NCI-H1105 (cell line): ENCODE data around the gene ELMOD1.

Source experiments
- DNase-seq: peaks from one replicate; lab custom pipeline; 2025; lab: John Stamatoyannopoulos, UW

Gene ELMOD1

GRCh38 chr11:107646783-107647182, 55.8 kb downstream of the ELMOD1 start:
- DNase-seq: no peak

DNA sequence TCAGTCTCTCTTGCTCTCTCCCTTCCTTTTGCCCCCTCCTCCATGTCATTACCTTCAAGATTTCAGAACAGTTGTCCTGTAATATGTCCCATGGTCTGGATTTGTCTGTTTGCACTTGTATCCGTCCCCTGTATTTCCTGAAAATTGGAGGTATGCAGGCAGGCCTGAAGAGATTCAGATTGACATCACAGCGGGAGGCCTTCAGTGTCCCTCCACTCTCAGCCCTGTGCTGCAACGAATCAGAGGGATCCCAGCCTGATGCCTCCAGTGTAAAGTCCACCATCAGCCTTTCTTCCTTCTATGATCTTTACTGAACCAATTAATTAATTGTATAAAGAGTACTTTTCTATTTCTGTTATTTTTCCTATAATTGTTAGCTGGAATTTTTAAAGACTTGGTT, 57.3 kb downstream of the ELMOD1 start:
- DNase-seq: no peak

DNA sequence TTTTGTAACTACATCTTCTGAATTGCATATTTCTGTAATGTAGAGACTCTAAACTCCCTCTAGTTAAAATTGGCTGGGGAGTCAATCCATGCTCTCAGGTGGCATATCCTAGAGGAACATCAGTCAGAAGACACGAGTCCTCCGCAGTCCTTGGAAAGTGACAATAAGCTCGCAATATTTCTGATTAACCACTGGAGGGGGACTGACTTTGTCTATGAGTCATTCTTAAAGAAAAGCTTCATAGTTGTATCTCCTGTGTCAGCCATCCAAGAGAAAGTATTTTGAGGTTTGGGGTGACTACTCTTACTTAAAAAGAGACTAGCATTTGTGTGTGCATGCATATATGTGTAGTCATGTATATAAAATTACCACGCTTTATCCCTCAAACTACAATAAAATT, 60.7 kb downstream of the ELMOD1 start:
- no peak for DNase-seq

GRCh38 chr11:107653076-107653475, 62.1 kb downstream of the ELMOD1 start:
- DNase-seq: no peak

GRCh38 chr11:107655602-107656001, 64.7 kb downstream of the ELMOD1 start:
- no peak for DNase-seq

GRCh38 chr11:107659310-107659709, 68.4 kb downstream of the ELMOD1 start:
- DNase-seq: no peak

DNA sequence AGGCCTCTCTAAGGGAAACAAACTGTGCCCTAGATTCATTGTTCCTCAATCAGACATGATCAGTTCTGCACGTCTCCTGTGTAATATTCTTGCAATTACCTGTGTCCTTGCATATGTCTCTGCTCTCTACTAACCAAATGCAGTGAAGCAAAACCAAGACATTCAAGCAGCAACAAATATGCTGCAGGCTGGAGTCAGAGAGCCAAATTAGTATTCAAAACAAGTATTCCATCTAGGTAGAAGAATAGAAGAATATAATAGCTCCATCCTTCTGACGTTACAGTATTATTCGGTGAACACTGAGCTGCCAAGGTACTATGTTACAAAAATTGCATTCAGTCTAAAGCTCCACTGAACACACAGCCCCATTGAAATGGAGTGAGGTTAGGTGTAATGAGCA, 69.1 kb downstream of the ELMOD1 start:
- no peak for DNase-seq

- no peak for DNase-seq
Measured at GRCh38 chr11:107661656-107662055, 70.7 kb downstream of the ELMOD1 start.

DNA sequence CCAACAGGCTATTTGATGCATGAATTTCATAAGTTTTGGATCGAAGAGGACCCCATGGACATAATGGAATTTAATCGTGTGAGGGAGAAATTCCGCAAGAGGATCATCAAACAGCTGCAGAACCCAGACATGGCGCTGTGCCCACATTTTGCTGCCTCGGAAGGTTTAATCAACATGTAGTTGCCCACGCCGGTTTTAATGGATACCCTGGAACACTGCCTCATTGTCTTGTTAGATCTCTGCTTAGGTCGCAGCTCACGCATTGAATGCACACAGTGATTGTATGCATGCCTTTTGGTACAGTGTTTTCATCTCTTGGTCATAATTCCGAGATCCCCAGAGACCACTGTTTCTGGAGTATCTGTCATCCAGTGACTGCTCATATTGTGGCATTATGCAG, 74.1 kb downstream of the ELMOD1 start:
- DNase-seq: peak; percentile 55

DNA sequence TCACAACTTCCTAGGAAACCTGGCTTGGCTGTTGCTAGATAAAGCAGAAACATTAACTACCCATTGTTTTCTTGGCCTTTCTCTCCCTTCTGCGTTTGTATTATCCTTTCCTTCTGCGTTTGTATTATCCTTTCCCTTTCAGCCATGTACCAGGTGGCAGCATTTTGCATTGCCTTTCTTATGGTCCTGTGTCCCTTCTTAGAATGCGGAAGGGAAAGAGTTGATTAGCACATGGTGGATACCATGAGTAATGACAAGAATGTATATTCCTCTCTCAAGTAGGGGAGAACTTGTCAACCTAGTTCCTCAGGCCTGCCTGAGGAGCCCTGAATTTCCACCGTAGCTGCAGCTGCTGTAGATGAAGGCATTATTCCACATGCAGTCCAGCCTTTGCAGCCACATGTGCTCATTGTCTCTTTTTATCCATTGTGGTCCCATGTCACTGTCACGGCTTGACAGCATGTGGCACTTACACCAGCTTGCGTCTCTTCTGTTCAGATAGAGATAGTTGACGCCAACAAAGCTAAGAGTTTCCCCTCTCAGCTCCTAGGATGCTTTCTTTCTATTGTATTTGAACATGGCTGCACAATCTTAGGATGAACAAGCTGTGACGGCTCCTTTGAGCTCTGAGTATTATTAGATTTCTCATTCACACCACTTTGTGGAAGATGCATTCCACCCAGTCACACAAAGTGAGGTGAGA, 76.1 kb downstream of the ELMOD1 start:
- DNase-seq: no peak

DNA sequence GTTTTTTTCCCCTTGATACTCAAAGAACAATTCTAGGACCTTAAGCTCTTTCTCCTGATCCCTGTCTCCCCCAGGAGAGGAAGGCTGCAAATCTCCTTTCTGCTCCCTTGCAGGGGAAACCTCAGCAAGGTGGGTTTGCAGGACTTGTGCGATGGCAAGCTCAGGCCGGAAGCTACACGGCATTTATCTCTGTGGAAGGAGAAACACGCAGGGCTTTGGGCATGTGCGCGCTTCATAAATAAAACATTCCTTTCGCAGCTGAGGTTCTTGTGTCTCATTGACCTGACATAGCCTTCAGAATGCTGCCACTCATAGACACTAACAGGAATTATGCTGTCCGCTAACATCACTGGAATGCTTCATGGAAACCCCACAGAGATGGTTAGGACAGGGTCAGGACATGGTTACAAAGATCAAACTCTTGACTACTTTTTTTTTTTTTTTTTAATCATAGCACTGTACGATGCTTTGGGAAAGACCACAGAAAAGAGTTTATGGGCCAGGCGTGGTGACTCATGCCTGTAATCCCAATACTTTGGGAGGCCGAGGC, 78.3 kb downstream of the ELMOD1 start:
- no peak for DNase-seq

- no peak for DNase-seq
Measured at GRCh38 chr11:107669893-107670601, 79.1 kb downstream of the ELMOD1 start.

DNA sequence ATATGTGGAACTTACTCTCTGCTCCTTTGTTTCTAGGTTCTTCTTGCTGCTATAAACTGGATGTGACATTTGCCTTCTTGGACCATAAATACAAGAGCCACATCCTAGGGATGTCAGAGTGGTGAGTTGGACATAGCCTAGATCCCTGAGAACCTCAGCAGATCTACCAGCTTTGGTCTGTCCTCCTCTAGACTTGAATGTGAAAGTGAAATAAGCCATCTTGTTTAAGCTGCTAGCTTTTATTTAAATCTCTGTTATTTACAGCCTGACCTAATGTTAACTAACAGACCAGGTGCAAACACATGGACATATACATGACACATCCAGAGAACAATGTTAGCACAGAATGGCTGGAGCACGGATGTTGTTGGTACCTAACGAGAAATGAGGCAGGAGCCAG, 85.0 kb downstream of the ELMOD1 start:
- no peak for DNase-seq

DNA sequence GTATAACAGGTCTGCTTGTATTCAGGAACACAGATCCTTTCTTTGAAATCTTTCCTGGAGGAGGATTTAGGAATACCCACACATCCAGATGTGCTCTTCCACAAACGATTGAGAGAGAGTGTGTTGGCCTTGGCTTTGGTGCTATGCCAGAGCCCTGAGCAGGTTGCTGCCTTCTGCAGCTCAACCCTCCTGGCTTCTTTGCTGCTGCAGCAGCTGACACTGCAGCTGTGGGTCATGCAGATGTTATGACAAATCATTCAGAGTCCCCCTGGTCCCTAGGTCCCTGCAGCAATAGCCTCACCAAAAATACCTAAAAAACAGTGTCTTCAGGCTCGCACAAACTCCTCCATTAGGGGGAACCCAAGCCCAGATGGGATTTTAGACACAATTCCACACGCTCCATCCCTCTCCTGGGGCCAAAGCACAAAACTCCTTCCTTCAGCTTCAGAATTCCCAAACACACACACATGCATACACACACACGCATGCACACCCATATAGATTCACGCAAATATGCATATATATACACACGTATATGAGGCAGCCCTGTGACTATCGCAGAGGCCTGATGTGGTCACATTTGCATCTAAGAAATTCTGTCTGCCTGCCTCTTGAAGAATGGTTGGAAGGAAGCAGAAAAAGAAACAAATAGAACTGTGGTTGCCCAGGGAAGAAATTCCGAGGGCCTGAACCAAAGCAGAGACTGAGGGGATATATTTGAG, 85.5 kb downstream of the ELMOD1 start:
- DNase-seq: no peak

- DNase-seq: no peak
Measured at GRCh38 chr11:107677924-107678631, 87.1 kb downstream of the ELMOD1 start.

DNA sequence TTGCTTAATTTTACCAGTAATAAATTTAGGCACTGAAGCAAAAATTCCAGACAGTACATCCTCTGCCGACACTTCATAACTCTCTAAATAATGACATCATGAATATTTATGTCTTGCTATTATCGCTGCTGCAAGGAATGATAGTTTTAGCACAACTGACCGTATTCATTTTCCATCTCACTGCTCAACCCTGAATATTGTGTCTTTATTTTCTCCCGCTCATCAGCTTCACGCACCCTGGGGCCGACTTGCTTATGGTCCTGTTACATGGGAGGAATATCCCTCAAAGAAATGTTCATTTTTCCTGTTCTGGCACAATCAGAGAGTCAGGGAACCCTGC, 87.7 kb downstream of the ELMOD1 start:
- DNase-seq: no peak

DNA sequence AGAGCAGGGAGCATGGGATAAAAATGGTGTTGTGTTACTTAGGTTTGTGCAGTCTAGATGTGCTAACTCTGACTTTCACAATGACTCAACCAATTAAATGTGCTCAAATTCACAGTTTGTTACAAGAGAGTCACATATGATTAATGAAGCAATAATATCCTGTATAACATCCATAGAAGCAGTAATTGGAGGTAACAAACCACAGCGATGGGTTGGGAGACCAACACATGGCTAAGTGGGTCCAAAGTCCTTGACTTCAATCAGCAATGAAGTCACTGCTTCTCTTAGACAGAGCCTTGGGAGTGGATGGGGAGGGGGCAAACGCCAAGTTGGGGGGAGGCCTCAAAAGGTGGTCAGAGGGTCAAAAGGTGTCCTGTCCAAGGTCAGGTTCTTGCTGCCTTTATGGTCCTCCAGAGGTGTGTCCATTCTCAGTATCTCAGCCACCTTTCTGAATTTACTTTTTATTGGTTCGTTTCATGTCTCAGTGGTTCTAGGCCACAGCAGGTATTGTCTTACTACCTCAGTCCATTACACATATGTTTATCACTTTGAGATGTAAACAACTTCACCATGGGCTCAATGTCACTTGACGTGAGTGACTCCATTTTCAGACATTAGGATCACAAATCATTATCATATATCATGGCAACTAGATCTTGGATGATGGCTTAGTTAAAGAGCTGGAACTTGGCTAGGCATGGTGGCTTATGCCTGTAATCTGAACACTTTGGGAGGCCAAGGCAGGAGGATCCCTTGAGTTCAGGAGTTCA, 88.5 kb downstream of the ELMOD1 start:
- DNase-seq: no peak

- no peak for DNase-seq
Measured at GRCh38 chr11:107682171-107682570, 91.2 kb downstream of the ELMOD1 start.

- DNase-seq: no peak
Measured at GRCh38 chr11:107682572-107682971, 91.6 kb downstream of the ELMOD1 start.

GRCh38 chr11:107683061-107683460, 92.1 kb downstream of the ELMOD1 start:
- DNase-seq: no peak

DNA sequence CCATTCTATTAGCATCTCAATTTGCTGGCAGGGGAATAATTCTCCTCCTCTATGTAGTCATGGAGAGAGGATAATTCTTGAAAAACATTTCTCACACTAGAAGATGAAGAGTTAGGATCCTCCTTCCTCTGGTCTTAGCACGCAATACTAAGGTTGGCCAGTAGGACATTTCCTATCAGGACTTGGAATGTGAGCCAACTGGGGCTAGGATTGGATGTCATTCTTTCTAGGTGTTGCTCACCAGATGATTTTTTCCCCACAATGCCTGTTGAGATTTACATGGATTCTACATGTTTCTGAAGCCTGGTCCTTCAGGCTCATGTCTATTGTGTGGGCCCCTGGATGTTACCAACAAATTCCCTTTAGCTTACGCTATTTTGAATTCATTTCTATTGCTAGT, 92.9 kb downstream of the ELMOD1 start:
- no peak for DNase-seq
